Calu3 (cell line): ENCODE measurements around the gene SLC34A2. TPM values are rescaled to one million over a fixed set of nuclear protein-coding genes. Genes with fewer than 3 reads are reported as not detected.

Experiments
- BruUV-seq: library from RNA; stranded (reverse); fragments of 400-500 nt; replicated peaks from 2 replicates; lab custom pipeline; 2021; lab: Mats Ljungman, UMichigan
- CTCF ChIA-PET: fragments of 300-600 bp; sonication (Branson Sonifier 250); formaldehyde crosslinking; loops from one replicate; lab custom pipeline; 2022; ENCODE audit warnings: antibody characterized with exemption; lab: Charles Lee
- DNase-seq: peaks from one replicate; pipeline ENCODE4 v3.0.0; 2022
- H3K27ac Mint-ChIP-seq: one replicate; pipeline ENCODE4 v1.8.0; 2022; ENCODE audit warnings: mixed read lengths; ENCODE audit not compliant: unreplicated experiment
- H3K27me3 Mint-ChIP-seq: one replicate; pipeline ENCODE4 v1.8.0; 2022; ENCODE audit warnings: mixed read lengths; ENCODE audit not compliant: unreplicated experiment
- H3K36me3 Mint-ChIP-seq: one replicate; pipeline ENCODE4 v1.8.0; 2022; ENCODE audit warnings: mild to moderate bottlenecking, moderate library complexity, mixed read lengths; ENCODE audit not compliant: insufficient read depth, unreplicated experiment
- H3K4me1 Mint-ChIP-seq: one replicate; pipeline ENCODE4 v1.8.0; 2022; ENCODE audit warnings: mild to moderate bottlenecking, low read depth, mixed read lengths; ENCODE audit not compliant: unreplicated experiment
- H3K4me3 Mint-ChIP-seq: one replicate; pipeline ENCODE4 v1.8.0; 2022; ENCODE audit warnings: mild to moderate bottlenecking, low read depth, moderate library complexity, mixed read lengths; ENCODE audit not compliant: unreplicated experiment
- H3K9me3 Mint-ChIP-seq: one replicate; pipeline ENCODE4 v1.8.0; 2022; ENCODE audit warnings: low read depth, mixed read lengths; ENCODE audit not compliant: unreplicated experiment
- CTCF ChIP-seq: fragments of 200-600 bp; IDR thresholded peaks from one replicate; pipeline ENCODE4 v1.8.0; 2022; ENCODE audit warnings: antibody characterized with exemption; ENCODE audit not compliant: unreplicated experiment
- intact Hi-C: fragments of 100-400 bp; cut with micrococcal nuclease; formaldehyde crosslinking; loops from one replicate; pipeline ENCODE4 v1.10.0; 2022; ENCODE audit not compliant: unreplicated experiment
- total RNA-seq: library from RNA; stranded (reverse); gene quantifications from 2 replicates; pipeline ENCODE4 v1.2.3, GENCODE V29; 2022

SLC34A2 gene
- total RNA-seq, 1 experiment from 2014 or later, result 23.0 TPM

GRCh38 chr4:25638221-25638601, 17.4 kb upstream of the SLC34A2 start:
- H3K36me3 Mint-ChIP-seq, result no peaks in the 10 kb centered on the region
- no peak overlapping the region for H3K27ac Mint-ChIP-seq
- no peak for DNase-seq
- no peaks in the 10 kb centered on the region for H3K27me3 Mint-ChIP-seq
- CTCF ChIA-PET, result interaction anchor here (0.7 kb wide), 2 partner anchors 16 to 354 kb away, joined by 3 to 5 read pairs; no protein-coding TSS in a partner anchor
- intact Hi-C loops, result no loop called here
- H3K4me1 Mint-ChIP-seq, result peaks cover 8% of the 10 kb centered on the region
- H3K9me3 Mint-ChIP-seq, result no peaks in the 10 kb centered on the region
- BruUV-seq, result no TSS peak
- TF ChIP-seq CTCF, result no peak
- H3K4me3 Mint-ChIP-seq, result no peak overlapping the region

- Mint-ChIP-seq H3K9me3 (no peaks in the 10 kb centered on the region), H3K4me1 (peaks cover 8% of the 10 kb centered on the region), H3K4me3 (no peak overlapping the region), H3K27ac (no peak overlapping the region), H3K36me3 (no peaks in the 10 kb centered on the region), H3K27me3 (no peaks in the 10 kb centered on the region)
- no TSS peak for BruUV-seq
- intact Hi-C loops, result no loop called here
- DNase-seq, result no peak
- TF ChIP-seq CTCF, result no peak
- CTCF ChIA-PET, result interaction anchor here (0.7 kb wide), 2 partner anchors 17 to 354 kb away, joined by 3 to 5 read pairs; no protein-coding TSS in a partner anchor
Observed at GRCh38 chr4:25638806-25639205, 16.8 kb upstream of the SLC34A2 start.

GRCh38 chr4:25650311-25650710, 5.3 kb upstream of the SLC34A2 start:
- no peak overlapping the region for H3K4me3 Mint-ChIP-seq
- intact Hi-C loops, result loop anchor here (10.0 kb wide), 2 partner anchors 104 to 116 kb away; no protein-coding TSS in a partner anchor
- peaks cover 27% of the 10 kb centered on the region for H3K4me1 Mint-ChIP-seq
- CTCF ChIA-PET, result no interaction called here
- H3K9me3 Mint-ChIP-seq, result no peaks in the 10 kb centered on the region
- BruUV-seq, result no TSS peak
- no peak overlapping the region for H3K27ac Mint-ChIP-seq
- no peak for TF ChIP-seq CTCF
- peaks cover 7% of the 10 kb centered on the region for H3K36me3 Mint-ChIP-seq
- no peak for DNase-seq
- no peaks in the 10 kb centered on the region for H3K27me3 Mint-ChIP-seq

- intact Hi-C loops, result loop anchor here (10.0 kb wide), 2 partner anchors 103 to 117 kb away; no protein-coding TSS in a partner anchor
- no peaks in the 10 kb centered on the region for H3K9me3 Mint-ChIP-seq
- DNase-seq, result no peak
- H3K27me3 Mint-ChIP-seq, result no peaks in the 10 kb centered on the region
- peaks cover 34% of the 10 kb centered on the region for H3K4me1 Mint-ChIP-seq
- BruUV-seq, result no TSS peak
- TF ChIP-seq CTCF, result no peak
- H3K27ac Mint-ChIP-seq, result no peak overlapping the region
- CTCF ChIA-PET, result no interaction called here
- H3K36me3 Mint-ChIP-seq, result peaks cover 16% of the 10 kb centered on the region
- no peak overlapping the region for H3K4me3 Mint-ChIP-seq
Observed at GRCh38 chr4:25651682-25652081, 4.0 kb upstream of the SLC34A2 start.
